Endothelial cell of umbilical vein (primary cell): ENCODE measurements around the gene ENOX2. TPM values are rescaled to one million over a fixed set of nuclear protein-coding genes. Genes with fewer than 3 reads are reported as not detected.

Experiments used
- BruUV-seq: library from RNA; stranded (reverse); fragments of 400-500 nt; replicated peaks from 2 replicates; lab custom pipeline; 2021; lab: Mats Ljungman, UMichigan
- CTCF ChIA-PET: fragments of 300-600, 350-600 bp; sonication (Branson Sonifier 250); formaldehyde crosslinking; loops from one replicate; lab custom pipeline; 2021; ENCODE audit warnings: antibody characterized with exemption, inconsistent platforms; lab: Charles Lee
- POLR2A ChIA-PET: fragments of 300-600, 350-600 bp; sonication (Branson Sonifier 250); formaldehyde crosslinking; loops from one replicate; lab custom pipeline; 2021; ENCODE audit warnings: antibody characterized with exemption, inconsistent platforms; lab: Charles Lee
- DNase-seq: peaks from one replicate; pipeline ENCODE4 v3.0.0-alpha.2; 2011; ENCODE audit warnings: low read depth, low spot score
- FAIRE-seq: peaks from 2 replicates; lab custom pipeline; 2011; peaks lifted over from hg19 to GRCh38; lab: Jason Lieb, UNC
- H2AFZ ChIP-seq: 2 replicates; pipeline ENCODE4 v1.6.0; 2012; ENCODE audit warnings: low read depth, low read length, control low read depth, inconsistent platforms
- H3K27ac ChIP-seq: 2 replicates; pipeline ENCODE4 v1.5.1; 2011; ENCODE audit warnings: low read depth, mild to moderate bottlenecking, control low read depth, low read length, moderate library complexity; ENCODE audit not compliant: insufficient read depth
- H3K27me3 ChIP-seq, 2 experiments: 2 replicates each; pipeline versions ENCODE4 v1.6.0 to v1.6.1; 2011; ENCODE audit warnings: low read length in 2 of 2, mixed read lengths in 1 of 2; ENCODE audit not compliant: control insufficient read depth in 2 of 2, insufficient read depth in 2 of 2
- H3K36me3 ChIP-seq, 2 experiments: 2 replicates in 1 of 2; 3 replicates in 1 of 2; pipeline ENCODE4 v1.5.1; 2011; ENCODE audit warnings: low read length in 2 of 2, mild to moderate bottlenecking in 1 of 2, moderate library complexity in 1 of 2; ENCODE audit not compliant: control insufficient read depth in 2 of 2, insufficient read depth in 2 of 2; ENCODE audit errors: extremely low read depth in 1 of 2
- H3K4me1 ChIP-seq: 3 replicates; pipeline ENCODE4 v1.5.1; 2011; ENCODE audit warnings: mild to moderate bottlenecking, low read length; ENCODE audit not compliant: control insufficient read depth, insufficient read depth; ENCODE audit errors: extremely low read depth
- H3K4me2 ChIP-seq: 2 replicates; pipeline ENCODE4 v1.6.1; 2011; ENCODE audit warnings: low read length, control low read depth, mixed read lengths; ENCODE audit not compliant: insufficient read depth
- H3K4me3 ChIP-seq, 3 experiments: fragments of 200-600 bp in 1 of 3; sonication (generic), shearing (Covaris generic) in 1 of 3; replicated peaks in 1 of 3; 2 replicates each; pipeline ENCODE4 v1.5.1; 2011 to 2016; ENCODE audit warnings: control low read depth in 3 of 3, low read length in 3 of 3, mild to moderate bottlenecking in 2 of 3, inconsistent platforms in 1 of 3, low read depth in 1 of 3, moderate library complexity in 1 of 3; ENCODE audit not compliant: insufficient read depth in 1 of 3
- H3K79me2 ChIP-seq: 2 replicates; pipeline ENCODE4 v1.6.0; 2012; ENCODE audit warnings: low read length, inconsistent platforms; ENCODE audit not compliant: control insufficient read depth, insufficient read depth
- H3K9ac ChIP-seq: replicated peaks from 2 replicates; pipeline ENCODE3; 2011; ENCODE audit warnings: low read length, control low read depth; ENCODE audit not compliant: insufficient read depth; ENCODE audit errors: extremely low read depth
- H3K9me1 ChIP-seq: replicated peaks from 3 replicates; pipeline ENCODE4 v1.6.0; 2011; ENCODE audit warnings: mild to moderate bottlenecking, low read length; ENCODE audit not compliant: control insufficient read depth, insufficient read depth; ENCODE audit errors: extremely low read depth
- H3K9me3 ChIP-seq: replicated peaks from 2 replicates; pipeline ENCODE4 v1.5.1; 2012; ENCODE audit warnings: low read length, inconsistent platforms; ENCODE audit not compliant: control insufficient read depth, insufficient read depth
- H4K20me1 ChIP-seq: replicated peaks from 2 replicates; pipeline ENCODE3; 2011; ENCODE audit warnings: mild to moderate bottlenecking, low read length; ENCODE audit not compliant: control insufficient read depth, insufficient read depth; ENCODE audit errors: extremely low read depth
- EZH2 ChIP-seq: IDR thresholded peaks from 2 replicates; pipeline ENCODE4 v1.6.1; 2012; ENCODE audit warnings: borderline replicate concordance, low read depth, mild to moderate bottlenecking, moderate library complexity, low read length, inconsistent platforms; ENCODE audit not compliant: severe bottlenecking
- FOS ChIP-seq: IDR thresholded peaks from 2 replicates; pipeline ENCODE4 v1.6.1; 2011; ENCODE audit warnings: mild to moderate bottlenecking, low read length, moderate library complexity, borderline replicate concordance; ENCODE audit not compliant: insufficient read depth
- GATA2 ChIP-seq: IDR thresholded peaks from 2 replicates; pipeline ENCODE4 v1.7.0; 2011; ENCODE audit warnings: low read depth, mild to moderate bottlenecking, moderate library complexity, mixed read lengths, low read length; ENCODE audit not compliant: insufficient read length, insufficient read depth
- JUN ChIP-seq: IDR thresholded peaks from 2 replicates; pipeline ENCODE4 v1.6.1; 2011; ENCODE audit warnings: borderline replicate concordance, low read depth; ENCODE audit not compliant: insufficient read length, insufficient read depth
- MAX ChIP-seq: IDR thresholded peaks from 2 replicates; pipeline ENCODE4 v1.6.1; 2011; ENCODE audit not compliant: insufficient read depth, insufficient read length
- MYC ChIP-seq: IDR thresholded peaks from one replicate; pipeline ENCODE4 v1.6.1; 2011; ENCODE audit warnings: mild to moderate bottlenecking, low read depth, low read length
- POLR2A ChIP-seq: IDR thresholded peaks from 2 replicates; pipeline ENCODE4 v1.6.1; 2012; ENCODE audit warnings: low read depth, mild to moderate bottlenecking, control low read depth, low read length
- POLR2AphosphoS5 ChIP-seq: IDR thresholded peaks from 2 replicates; pipeline ENCODE4 v1.6.1; 2012; ENCODE audit warnings: low read depth, mild to moderate bottlenecking, control low read depth, low read length, moderate library complexity; ENCODE audit not compliant: insufficient read depth
- dilution Hi-C: fragments of 300-500 bp; cut with MboI; formaldehyde crosslinking; loops from one replicate; pipeline ENCODE4 v1.15.0; 2019; ENCODE audit warnings: low sequenced_read_pairs; ENCODE audit not compliant: extremely low pct_ligation_motif_present
- intact Hi-C: fragments of 100-400 bp; cut with micrococcal nuclease; formaldehyde crosslinking; loops from one replicate; pipeline ENCODE4 v1.10.0; 2022
- polyA plus RNA-seq, 4 experiments: library from polyadenylated mRNA; depleted of rRNA in 3 of 4; stranded (reverse) in 3 of 4; unstranded in 1 of 4; fragments of >200 nt; gene quantifications; 2 replicates each; pipeline versions ENCODE4 v1.2.1 to v1.2.3, GENCODE V29; 2011 to 2012; ENCODE audit warnings: missing spikeins in 1 of 4
- total RNA-seq: library from RNA; stranded (reverse); gene quantifications from 2 replicates; pipeline ENCODE4 v1.2.3, GENCODE V29; 2021
- TF ChIP-seq, protein P1 (sequence below), 2 donors: IDR thresholded peaks; 1 replicate in 1 of 2; 2 replicates in 1 of 2; pipeline ENCODE4 v1.5.1; 2011; ENCODE audit warnings: low read length in 2 of 2, mild to moderate bottlenecking in 2 of 2, moderate library complexity in 2 of 2, control low read depth in 1 of 2, inconsistent platforms in 1 of 2, low read depth in 1 of 2; ENCODE audit not compliant: insufficient read depth in 1 of 2; ENCODE audit errors: extremely low read depth in 1 of 2

Gene ENOX2
- total and polyA plus RNA-seq, 2 donors (not counting 3 experiments of a cell fraction or from before 2014, with no cell fraction given) = 5.5 to 13.1 TPM

DNA sequence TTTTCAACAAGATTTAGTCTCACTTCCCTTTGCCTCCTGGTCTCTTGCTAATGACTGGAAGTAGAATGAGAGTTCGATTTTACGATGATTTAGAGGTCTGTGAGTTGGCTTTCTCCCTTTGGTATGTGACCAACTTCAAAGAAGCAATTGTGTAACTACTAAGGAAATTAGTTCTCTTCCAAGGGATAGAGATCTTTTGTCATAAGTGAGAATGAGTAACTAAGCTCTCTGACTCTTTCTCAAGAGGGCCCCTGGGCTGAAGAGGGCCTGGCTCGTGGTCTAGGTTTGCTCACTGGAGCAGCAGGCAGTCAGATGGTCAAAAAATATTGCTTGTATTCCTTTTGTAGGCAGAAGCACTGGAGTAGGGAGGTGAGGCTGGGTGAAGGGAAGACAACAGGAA, 176.3 kb downstream of the ENOX2 start:
- Histone ChIP-seq H3K27ac (no peak overlapping the region), H3K9me3 (no peaks in the 10 kb centered on the region), H3K9me1 (no peaks in the 10 kb centered on the region), H3K27me3 (no peaks in the 10 kb centered on the region), H3K79me2 (no peaks in the 10 kb centered on the region), H3K36me3 (no peaks in the 10 kb centered on the region), H3K4me3 (no peak overlapping the region), H4K20me1 (no peaks in the 10 kb centered on the region), H3K4me2 (no peak overlapping the region), H3K9ac (no peak overlapping the region), H2AFZ (no peak overlapping the region), H3K4me1 (no peaks in the 10 kb centered on the region)
- no peak for FAIRE-seq
- no peak for TF ChIP-seq GATA2
- no peak for TF ChIP-seq MYC
- no peak for TF ChIP-seq POLR2A
- no peak for TF ChIP-seq EZH2
- TF ChIP-seq MAX = no peak
- TF ChIP-seq, protein P1, sequence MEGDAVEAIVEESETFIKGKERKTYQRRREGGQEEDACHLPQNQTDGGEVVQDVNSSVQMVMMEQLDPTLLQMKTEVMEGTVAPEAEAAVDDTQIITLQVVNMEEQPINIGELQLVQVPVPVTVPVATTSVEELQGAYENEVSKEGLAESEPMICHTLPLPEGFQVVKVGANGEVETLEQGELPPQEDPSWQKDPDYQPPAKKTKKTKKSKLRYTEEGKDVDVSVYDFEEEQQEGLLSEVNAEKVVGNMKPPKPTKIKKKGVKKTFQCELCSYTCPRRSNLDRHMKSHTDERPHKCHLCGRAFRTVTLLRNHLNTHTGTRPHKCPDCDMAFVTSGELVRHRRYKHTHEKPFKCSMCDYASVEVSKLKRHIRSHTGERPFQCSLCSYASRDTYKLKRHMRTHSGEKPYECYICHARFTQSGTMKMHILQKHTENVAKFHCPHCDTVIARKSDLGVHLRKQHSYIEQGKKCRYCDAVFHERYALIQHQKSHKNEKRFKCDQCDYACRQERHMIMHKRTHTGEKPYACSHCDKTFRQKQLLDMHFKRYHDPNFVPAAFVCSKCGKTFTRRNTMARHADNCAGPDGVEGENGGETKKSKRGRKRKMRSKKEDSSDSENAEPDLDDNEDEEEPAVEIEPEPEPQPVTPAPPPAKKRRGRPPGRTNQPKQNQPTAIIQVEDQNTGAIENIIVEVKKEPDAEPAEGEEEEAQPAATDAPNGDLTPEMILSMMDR (IDR thresholded peaks at IDR 0.05; ENCODE audit: extremely low read depth in 1 of 2, insufficient read depth in 1 of 2, low read depth in 1 of 2, low read length in 2 of 2) = no peak
- no peak for TF ChIP-seq FOS
- no peak for TF ChIP-seq JUN
- TF ChIP-seq POLR2AphosphoS5 = no peak
- DNase-seq = no peak
- BruUV-seq = no TSS peak
- intact Hi-C loops = no loop called here
- ChIA-PET POLR2A (no interaction called here), CTCF (no interaction called here)
- dilution Hi-C loops = no loop called here
